H7 (cell line): ENCODE results near the gene SAYSD1. TPM values are rescaled to one million over a fixed set of nuclear protein-coding genes. Genes with fewer than 3 reads are reported as not detected.
"Not testable (repeated sequence)": the region's sequence is repeated elsewhere in the genome, so short reads cannot be mapped to it uniquely, and the experiment has no call there.

ENCODE experiments used
- DNase-seq: peaks from one replicate; pipeline ENCODE4 v3.0.0; 2012
- H3K27me3 ChIP-seq: 2 replicates; pipeline ENCODE4 v1.6.0; 2011; ENCODE audit warnings: mild to moderate bottlenecking, low read length; ENCODE audit not compliant: control insufficient read depth, insufficient read depth
- H3K36me3 ChIP-seq: replicated peaks from 2 replicates; pipeline ENCODE4 v1.5.1; 2011; ENCODE audit warnings: low read length; ENCODE audit not compliant: control insufficient read depth, insufficient read depth
- H3K4me3 ChIP-seq: 2 replicates; pipeline ENCODE4 v1.5.1; 2011; ENCODE audit warnings: low read depth, mild to moderate bottlenecking, control low read depth, low read length, moderate library complexity; ENCODE audit not compliant: insufficient read depth
- total RNA-seq: library from RNA; depleted of rRNA; stranded (reverse); fragments of >200 nt; shearing (Covaris generic); gene quantifications from 2 replicates; pipeline ENCODE4 v1.2.3, GENCODE V29; 2014; rRNA removed

SAYSD1 gene, protein sequence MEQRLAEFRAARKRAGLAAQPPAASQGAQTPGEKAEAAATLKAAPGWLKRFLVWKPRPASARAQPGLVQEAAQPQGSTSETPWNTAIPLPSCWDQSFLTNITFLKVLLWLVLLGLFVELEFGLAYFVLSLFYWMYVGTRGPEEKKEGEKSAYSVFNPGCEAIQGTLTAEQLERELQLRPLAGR
- 11.0 and 11.3 TPM in 2 replicates for total RNA-seq

DNA sequence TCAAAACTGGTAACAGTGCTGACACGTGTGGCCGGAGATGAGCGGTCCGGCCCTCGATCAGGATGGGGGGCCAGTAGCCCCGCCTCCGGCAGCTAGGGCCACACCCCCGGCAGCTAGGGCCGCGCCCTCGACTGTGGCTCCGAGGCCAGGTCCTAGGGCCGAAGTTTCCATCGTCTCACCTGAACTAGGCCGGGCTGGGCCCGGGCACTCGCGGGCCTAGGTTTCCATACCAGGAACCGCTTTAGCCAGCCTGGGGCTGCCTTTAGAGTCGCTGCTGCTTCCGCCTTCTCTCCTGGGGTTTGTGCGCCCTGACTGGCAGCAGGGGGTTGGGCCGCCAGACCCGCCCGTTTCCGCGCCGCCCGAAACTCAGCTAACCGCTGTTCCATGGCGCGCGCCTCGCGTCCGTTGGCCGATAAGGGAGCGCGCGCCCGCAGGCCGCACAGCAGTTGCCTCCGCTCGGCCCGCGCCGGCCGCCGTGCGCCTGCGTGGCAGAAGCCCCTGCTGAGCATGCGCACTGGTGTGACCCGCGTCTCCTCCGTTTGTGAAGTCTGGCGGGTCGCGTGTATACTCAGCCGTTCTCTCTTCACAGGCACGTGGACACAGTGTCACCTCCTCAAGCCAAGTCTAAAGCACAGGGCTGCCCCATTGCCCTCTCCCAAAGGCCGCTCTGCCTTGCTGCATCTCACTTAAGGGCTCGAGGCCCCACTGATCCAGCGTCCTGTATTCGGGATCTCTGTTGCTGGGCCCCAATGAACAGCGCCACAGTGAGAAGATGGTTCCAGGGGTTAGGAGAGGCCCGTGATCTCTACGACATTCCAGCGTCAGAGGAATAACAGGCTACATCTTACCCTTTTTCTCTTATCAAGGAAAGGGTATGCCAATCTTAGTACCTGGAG, at the start of gene SAYSD1:
TSS of gene SAYSD1 (minus strand) at position 483 of the 896 bp plus-strand sequence. CDS start at position 386, 97 bp downstream.
- H3K4me3 ChIP-seq: peak within 1 kb of the TSS; percentile 60

DNA sequence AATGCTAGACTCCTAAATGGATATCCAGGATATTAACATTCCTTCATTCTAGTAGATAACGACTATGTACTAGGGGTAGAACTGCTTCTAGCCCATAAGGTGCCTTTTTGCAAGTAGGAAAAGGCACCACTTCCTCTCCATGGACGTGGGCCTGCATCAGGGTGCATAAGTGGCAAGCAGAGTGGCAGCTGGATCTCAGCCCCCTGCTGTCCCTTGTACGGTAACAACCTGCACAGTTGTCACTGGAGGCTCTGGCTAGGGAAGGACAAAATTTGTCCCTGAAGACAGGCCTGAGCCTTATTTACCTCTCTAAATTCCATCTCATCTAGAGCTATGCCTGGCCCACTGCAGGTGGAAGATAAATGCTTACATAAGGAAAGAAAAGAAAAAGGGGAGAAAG, 42.5 kb upstream of the SAYSD1 start:
- no peak overlapping the region for H3K4me3 ChIP-seq
- DNase-seq: peak; percentile 3
- H3K27me3 ChIP-seq: no peaks in the 10 kb centered on the region
- H3K36me3 ChIP-seq: no peaks in the 10 kb centered on the region

More for the DNA sequence above, at the start of gene SAYSD1:
- DNase-seq: peak; percentile 95
- H3K36me3 ChIP-seq: no peaks in the 10 kb centered on the region
- no peaks in the 10 kb centered on the region; the same call in 1 of the 2 replicates for H3K27me3 ChIP-seq

DNA sequence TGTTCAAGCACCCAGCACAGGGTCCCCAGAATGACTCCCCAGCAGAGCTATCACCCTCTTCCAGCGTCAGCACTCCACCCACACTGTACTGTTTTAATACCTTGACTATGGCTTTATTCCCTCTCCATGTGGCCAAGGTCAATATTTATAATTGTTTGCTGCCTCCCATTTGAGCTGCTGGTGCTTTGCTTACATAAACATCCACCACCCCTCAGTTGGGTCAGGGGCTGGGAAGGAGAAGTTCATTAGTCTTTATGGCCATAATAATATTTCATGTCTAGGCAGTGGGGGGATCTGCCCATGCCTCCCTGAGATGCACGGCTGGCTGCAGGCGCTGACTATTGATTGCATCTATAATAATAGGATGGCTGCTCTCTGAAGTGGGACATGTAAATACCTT, 41.8 kb upstream of the SAYSD1 start:
- no peak overlapping the region for H3K4me3 ChIP-seq
- H3K36me3 ChIP-seq: no peaks in the 10 kb centered on the region
- DNase-seq: peak; percentile 4
- no peaks in the 10 kb centered on the region for H3K27me3 ChIP-seq

DNA sequence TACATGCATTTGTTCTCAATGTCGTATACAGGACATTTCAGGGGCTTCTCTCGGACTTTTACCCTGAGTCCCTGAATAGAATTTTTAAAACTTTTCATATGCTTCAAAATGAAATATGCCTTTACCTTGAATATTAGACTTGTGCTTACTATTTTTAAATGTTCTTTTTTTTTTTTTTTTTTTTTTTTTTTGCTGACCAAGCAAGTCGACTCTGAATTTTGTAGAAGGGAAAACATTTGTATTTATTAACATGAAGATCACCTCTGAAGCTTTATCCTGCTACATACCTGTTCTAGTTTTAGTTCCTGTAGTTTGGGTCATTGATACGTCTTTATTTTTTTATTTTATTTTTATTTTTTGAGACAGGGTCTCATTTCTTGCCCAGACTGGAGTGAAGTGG, 39.7 kb upstream of the SAYSD1 start:
- DNase-seq: no peak
- Histone ChIP-seq H3K36me3 (no peaks in the 10 kb centered on the region), H3K27me3 (no peaks in the 10 kb centered on the region), H3K4me3 (no peak overlapping the region)

DNA sequence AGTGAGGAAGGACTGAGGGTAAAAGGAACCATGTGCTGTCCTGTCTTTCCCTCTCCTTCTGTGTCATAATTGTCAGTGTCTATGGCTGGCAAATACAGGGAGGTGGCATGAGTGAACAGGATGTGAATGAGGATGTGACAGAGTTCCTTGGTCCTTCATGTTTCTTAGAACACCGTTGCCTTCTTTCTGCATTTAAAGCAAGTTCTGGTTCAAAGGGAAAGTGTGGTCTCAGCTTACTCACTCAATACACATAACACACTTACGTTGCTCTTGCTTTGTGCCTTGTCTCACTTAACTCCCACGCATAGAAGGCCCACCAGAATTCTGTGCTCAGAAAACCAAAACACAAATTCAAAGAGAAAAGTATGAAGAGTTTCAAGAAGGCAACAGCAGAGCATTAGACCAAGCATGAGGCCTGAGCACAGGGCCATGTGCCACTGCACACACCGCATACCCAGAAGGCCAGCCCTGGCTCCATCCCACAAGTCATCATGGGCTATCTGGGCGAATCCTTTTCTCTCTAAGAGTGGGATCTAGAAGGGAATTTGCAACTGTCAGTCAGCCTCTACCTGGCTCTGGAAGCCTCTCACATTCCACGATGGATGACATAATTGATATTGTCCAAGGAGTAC, 38.9 kb upstream of the SAYSD1 start:
- Histone ChIP-seq H3K27me3 (no peaks in the 10 kb centered on the region), H3K36me3 (no peaks in the 10 kb centered on the region)

DNA sequence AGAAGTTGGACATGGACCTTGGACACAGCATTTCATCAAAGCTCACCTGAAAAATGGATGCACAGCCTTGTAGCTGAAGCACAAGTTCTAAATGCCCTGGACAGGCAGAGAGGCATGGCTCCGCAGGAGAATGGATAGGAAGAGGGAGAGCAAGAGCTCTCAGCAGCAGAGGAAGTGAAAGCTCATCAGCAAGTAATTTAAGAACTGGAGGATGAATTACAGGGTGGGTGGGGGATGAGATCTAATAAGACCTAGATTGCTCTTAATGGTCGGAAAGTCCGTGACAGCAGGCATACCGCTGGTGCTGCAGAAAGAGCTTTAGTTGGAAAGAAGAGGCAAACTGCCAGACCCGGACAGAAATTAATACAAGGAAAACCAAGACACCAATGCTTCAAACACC, 37.3 kb upstream of the SAYSD1 start:
- no peaks in the 10 kb centered on the region for H3K27me3 ChIP-seq
- no peak overlapping the region for H3K4me3 ChIP-seq
- no peak for DNase-seq
- H3K36me3 ChIP-seq: no peaks in the 10 kb centered on the region

More for the DNA sequence above, 38.9 kb upstream of the SAYSD1 start:
- DNase-seq: no peak
- H3K4me3 ChIP-seq: no peak overlapping the region

DNA sequence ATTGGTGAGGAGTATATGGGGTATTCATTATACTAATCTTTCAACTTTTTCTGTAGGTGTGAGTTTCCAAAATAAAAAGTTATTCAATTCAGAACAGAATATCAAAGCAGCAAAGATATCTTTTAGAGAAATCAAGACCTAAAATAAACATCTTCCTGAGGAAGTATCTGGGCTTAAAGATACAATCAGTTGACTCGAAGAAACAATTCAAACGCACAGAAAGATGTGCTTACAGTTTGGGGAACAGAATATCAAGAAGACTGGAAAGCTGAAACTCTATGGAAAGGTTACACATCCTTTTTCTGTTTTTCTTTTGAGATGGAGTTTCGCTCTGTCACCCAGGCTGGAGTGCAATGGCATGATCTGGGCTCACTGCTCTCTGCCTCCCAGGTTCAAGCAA, 36.2 kb upstream of the SAYSD1 start:
- Histone ChIP-seq H3K27me3 (no peaks in the 10 kb centered on the region; the same call in 1 of the 2 replicates), H3K4me3 (no peak overlapping the region), H3K36me3 (no peaks in the 10 kb centered on the region)
- DNase-seq: no peak

DNA sequence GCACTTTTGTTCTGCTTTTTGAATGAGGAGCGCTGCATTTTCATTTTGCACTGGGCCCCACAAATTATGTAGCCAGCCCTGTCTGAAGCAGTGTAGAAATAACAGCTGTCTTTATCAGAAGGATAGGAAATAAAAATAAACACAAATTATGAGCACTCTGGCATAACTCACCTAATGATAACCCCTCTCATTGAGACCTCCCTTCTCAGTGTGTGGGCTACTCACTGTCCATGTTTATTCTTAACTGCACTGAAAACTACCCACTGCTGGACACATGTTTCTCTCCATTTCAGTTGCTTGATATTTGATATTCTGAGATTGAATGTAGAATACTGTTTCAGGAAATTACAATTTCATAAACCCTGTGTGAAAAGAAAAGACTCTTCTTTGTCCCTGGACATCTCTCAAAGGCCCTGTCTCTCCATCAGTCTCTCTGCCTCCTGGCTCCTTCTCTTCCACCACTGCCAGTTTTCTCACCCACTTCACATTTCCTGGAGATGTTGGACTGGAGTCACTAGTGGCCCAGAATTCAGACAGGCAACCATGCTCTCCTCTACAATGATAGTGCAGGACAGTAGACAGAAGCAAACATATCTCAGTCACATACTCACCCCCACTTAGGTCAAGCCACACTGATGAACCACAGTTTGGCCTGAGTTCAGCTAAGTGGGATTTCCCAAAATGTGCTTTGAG, 29.6 kb upstream of the SAYSD1 start:
- Histone ChIP-seq H3K36me3 (no peaks in the 10 kb centered on the region), H3K27me3 (no peaks in the 10 kb centered on the region; the same call in 1 of the 2 replicates), H3K4me3 (no peak overlapping the region)
- no peak for DNase-seq

DNA sequence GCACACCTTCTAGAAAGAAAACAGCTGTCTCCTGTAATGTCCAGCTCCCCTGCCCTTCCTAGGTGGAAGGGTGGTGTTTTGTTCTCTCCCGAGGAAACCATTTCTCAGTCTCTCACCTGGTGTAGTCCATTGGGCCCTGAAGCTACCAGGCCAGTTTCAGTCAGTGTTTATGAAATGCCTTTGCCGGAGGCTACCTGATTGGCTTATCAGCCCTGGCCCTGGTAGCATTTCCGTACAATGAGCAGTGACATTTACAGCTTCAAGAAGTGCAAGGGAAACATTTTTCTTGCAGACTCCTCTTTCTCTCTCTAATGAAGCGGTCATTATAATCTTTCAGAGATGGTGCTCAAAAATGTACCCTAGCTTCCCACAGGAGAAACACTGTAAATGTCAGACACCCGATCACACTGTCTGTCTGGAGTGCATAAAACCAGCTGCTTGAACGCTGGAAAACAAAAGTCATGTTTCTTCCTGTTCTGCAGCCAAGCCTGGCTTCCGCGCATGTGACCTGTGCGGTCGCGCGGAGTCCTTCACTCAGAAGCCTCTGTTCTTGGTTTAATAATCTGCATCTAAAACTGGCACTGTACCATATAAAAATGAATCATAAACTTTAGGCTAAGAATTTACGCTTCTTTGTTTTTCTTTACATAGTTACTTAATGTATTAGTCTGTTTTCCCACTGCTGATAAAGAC, 28.4 kb upstream of the SAYSD1 start:
- Histone ChIP-seq H3K27me3 (no peaks in the 10 kb centered on the region; the same call in 1 of the 2 replicates), H3K4me3 (no peak overlapping the region), H3K36me3 (no peaks in the 10 kb centered on the region)
- DNase-seq: no peak

DNA sequence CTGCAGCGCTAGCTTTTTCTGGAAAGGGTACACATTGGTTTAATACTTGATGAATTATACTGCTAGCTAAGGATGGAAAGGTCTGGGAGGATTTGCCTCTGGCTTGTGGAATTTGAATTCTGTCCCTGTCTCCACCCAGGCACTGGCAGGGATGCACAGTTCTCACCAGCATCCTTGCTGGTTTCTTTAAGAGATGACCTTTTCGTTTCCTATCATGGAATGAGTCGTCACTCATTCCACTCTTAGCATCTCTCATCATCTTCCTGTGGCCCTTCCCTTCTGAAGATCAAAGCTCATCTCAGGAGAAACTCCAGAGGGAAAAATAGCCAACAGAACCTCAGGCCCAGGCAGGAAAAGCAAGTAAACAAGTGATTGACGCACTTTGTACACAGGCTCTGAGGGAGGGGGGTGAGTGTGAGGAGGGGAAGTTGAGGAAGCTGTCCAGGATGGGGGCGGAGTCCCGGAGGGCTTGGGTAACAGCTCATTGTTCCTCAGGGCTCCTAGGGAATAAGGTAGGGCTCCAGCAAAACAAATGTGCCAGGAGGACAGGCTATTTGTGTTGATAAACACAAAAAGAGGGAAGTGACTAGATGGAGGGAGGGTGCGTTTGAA, 25.7 kb upstream of the SAYSD1 start:
- H3K4me3 ChIP-seq: no peak overlapping the region

DNA sequence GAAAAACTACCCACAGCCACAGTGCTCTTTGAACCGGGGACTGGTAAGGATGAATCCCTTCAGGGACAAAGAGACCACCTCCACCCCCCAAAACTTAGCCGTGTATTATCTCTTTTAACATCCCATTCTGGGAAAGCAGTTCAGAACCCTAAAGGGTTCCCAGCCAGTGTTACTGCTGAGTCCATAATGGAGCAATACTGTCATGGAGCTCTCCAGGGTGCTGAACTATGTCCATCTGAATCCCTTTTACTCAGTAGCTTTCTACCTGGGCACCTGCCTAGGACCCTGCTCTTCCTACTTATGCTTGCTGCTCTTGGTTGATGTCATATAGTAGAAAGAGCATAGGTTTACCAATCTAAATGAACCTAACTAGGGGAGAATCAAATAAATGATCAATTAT, 22.3 kb upstream of the SAYSD1 start:
- Histone ChIP-seq H3K4me3 (no peak overlapping the region), H3K36me3 (no peaks in the 10 kb centered on the region), H3K27me3 (no peaks in the 10 kb centered on the region)
- DNase-seq: no peak

More for the DNA sequence above, 25.7 kb upstream of the SAYSD1 start:
- Histone ChIP-seq H3K27me3 (no peaks in the 10 kb centered on the region), H3K36me3 (no peaks in the 10 kb centered on the region)
- no peak for DNase-seq

DNA sequence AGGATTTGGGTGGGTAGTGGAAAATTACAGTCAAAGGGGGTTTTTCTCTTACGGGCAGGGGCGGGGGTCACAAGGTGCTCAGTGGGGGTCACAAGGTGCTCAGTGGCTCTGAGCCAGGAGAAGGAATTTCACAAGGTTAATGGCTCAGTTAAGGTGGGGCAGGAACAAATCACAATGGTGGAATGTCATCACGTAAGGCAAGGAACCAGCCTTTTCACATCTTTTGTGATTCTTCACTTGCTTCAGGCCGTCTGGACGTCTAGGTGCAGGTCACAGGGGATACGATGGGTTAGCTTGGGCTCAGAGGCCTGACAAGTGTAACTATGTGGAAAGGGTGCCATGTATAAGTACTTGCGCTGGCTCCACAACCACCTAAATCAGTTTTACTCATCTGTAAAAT, 21.2 kb upstream of the SAYSD1 start:
- H3K27me3 ChIP-seq, H3K36me3 ChIP-seq: not testable (repeated sequence)

DNA sequence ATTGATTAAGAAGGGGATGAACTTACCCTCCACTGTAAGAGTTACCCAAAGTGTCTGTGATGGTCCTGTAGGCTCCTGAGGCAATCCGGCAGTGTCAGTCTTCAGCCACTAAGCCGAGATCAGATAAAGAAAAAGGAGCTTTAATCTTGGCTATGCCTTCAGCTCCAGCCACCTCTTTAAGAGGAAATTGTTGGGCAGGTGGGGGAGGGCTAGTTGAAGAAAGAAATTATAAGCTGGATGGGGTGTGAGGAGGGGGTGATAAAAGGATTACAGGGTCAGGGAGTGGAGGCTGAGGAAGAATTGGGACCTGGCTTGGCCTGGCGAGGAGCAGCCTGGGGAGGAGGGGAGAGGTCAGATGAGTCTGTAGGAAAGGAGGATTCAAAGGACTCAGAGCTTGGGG, 19.8 kb upstream of the SAYSD1 start:
- H3K36me3 ChIP-seq, H3K27me3 ChIP-seq, H3K4me3 ChIP-seq, DNase-seq: not testable (repeated sequence)

More for the DNA sequence above, 21.2 kb upstream of the SAYSD1 start:
- not testable (repeated sequence) for DNase-seq, H3K4me3 ChIP-seq
